Islet precursor cell (in vitro differentiated cells): Measurements from ENCODE around the gene TP53TG5.

Experiments
- DNase-seq: peaks from one replicate; pipeline ENCODE4 v3.0.0-alpha.2; 2018

The TP53TG5 gene

GRCh38 chr20:45404438-45404837, 26.3 kb upstream of the TP53TG5 start:
- DNase-seq: no peak

- DNase-seq: no peak
These were observed 24.8 kb upstream of the TP53TG5 start for GRCh38 chr20:45402946-45403345.

- DNase-seq: no peak
These were observed 22.4 kb upstream of the TP53TG5 start for GRCh38 chr20:45400346-45401031.

- no peak for DNase-seq
These were observed 20.9 kb upstream of the TP53TG5 start for GRCh38 chr20:45399018-45399417.

- DNase-seq: no peak
These were observed 16.9 kb upstream of the TP53TG5 start for GRCh38 chr20:45395114-45395415.

- DNase-seq: no peak
These were observed 16.3 kb upstream of the TP53TG5 start for GRCh38 chr20:45394221-45395113.

- DNase-seq: no peak
These were observed 14.6 kb upstream of the TP53TG5 start for GRCh38 chr20:45392733-45393132.

- DNase-seq: no peak
These were observed 13.4 kb upstream of the TP53TG5 start for GRCh38 chr20:45391559-45391958.

- DNase-seq: no peak
These were observed 12.8 kb upstream of the TP53TG5 start for GRCh38 chr20:45390931-45391330.

- no peak for DNase-seq
These were observed 9.1 kb upstream of the TP53TG5 start for GRCh38 chr20:45387274-45387673.

- no peak for DNase-seq
These were observed 856 bp downstream of the TP53TG5 start for GRCh38 chr20:45377269-45377668.

- no peak for DNase-seq
These were observed 3.2 kb downstream of the TP53TG5 start for GRCh38 chr20:45374966-45375365.

GRCh38 chr20:45374101-45374467, 4.0 kb downstream of the TP53TG5 start:
- no peak for DNase-seq

- DNase-seq: peak; percentile 93
These were observed 4.6 kb downstream of the TP53TG5 start for GRCh38 chr20:45373353-45374100.

GRCh38 chr20:45372646-45373352, 5.3 kb downstream of the TP53TG5 start:
- DNase-seq: no peak

GRCh38 chr20:45372241-45372640, 5.9 kb downstream of the TP53TG5 start:
- no peak for DNase-seq

- DNase-seq: no peak
These were observed 7.5 kb downstream of the TP53TG5 start for GRCh38 chr20:45370571-45371160.

- no peak for DNase-seq
These were observed 9.7 kb downstream of the TP53TG5 start for GRCh38 chr20:45368221-45368980.

- no peak for DNase-seq
These were observed 11.0 kb downstream of the TP53TG5 start for GRCh38 chr20:45367126-45367525.

GRCh38 chr20:45366631-45367030, 11.5 kb downstream of the TP53TG5 start:
- DNase-seq: no peak

GRCh38 chr20:45366192-45366591, 11.9 kb downstream of the TP53TG5 start:
- DNase-seq: no peak

- no peak for DNase-seq
These were observed 12.6 kb downstream of the TP53TG5 start for GRCh38 chr20:45365444-45365970.
